Neural crest cell (in vitro differentiated cells): ENCODE data around the gene MBD3L4. TPM values are rescaled to one million over a fixed set of nuclear protein-coding genes. Genes with fewer than 3 reads are reported as not detected.

Experiments used
- DNase-seq: peaks from one replicate; pipeline ENCODE4 v3.0.0; 2021; ENCODE audit warnings: low read depth, mixed read lengths, low spot score
- H3K27ac Mint-ChIP-seq: one replicate; pipeline ENCODE4 v1.8.0; 2021; ENCODE audit warnings: mild to moderate bottlenecking, mixed read lengths; ENCODE audit not compliant: unreplicated experiment
- H3K27me3 Mint-ChIP-seq: 2 replicates; pipeline ENCODE4 v1.8.0; 2021; ENCODE audit warnings: low read depth, mild to moderate bottlenecking, mixed read lengths
- H3K36me3 Mint-ChIP-seq: 2 replicates; pipeline ENCODE4 v1.8.0; 2021; ENCODE audit warnings: low read depth, mild to moderate bottlenecking, mixed read lengths
- H3K4me1 Mint-ChIP-seq: 2 replicates; pipeline ENCODE4 v1.8.0; 2021; ENCODE audit warnings: mixed read lengths
- H3K4me3 Mint-ChIP-seq: one replicate; pipeline ENCODE4 v1.8.0; 2021; ENCODE audit warnings: mild to moderate bottlenecking, mixed read lengths
- H3K9me3 Mint-ChIP-seq: 2 replicates; pipeline ENCODE4 v1.8.0; 2021; ENCODE audit warnings: mixed read lengths
- total RNA-seq: library from RNA; stranded (reverse); gene quantifications from 2 replicates; pipeline ENCODE4 v1.2.1, GENCODE V29; 2021
- TF ChIP-seq, protein P1 (sequence below): fragments of 200-600 bp; sonication (generic); conservative IDR thresholded peaks from 2 replicates; pipeline ENCODE4 v1.5.0; 2021; ENCODE audit warnings: antibody characterized with exemption, mild to moderate bottlenecking

MBD3L4 gene
- total RNA-seq, 1 donor from 2014 or later = not detected

DNA sequence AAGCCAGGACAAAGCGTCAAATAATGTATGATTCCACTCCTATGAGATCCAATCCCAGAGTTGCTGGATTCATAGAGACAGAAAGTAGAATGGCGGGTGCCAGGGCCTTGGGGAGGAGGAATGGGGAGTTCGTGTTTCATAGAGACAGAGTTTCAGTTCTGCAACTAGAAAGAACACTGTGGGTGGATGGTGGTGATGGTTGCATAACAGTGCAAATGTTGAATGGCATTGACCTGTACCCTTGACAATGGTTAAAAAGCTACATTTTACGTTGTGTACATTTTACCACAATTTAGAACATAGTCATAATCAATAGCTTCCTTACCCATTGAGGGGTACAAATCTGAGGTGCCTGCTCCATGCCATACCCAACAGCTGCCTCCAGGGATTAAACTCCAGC is 52.1 kb downstream of the MBD3L4 start:
- peaks cover 19% of the 10 kb centered on the region for H3K9me3 Mint-ChIP-seq
- DNase-seq = no peak
- no peak overlapping the region for H3K4me3 Mint-ChIP-seq
- no peaks in the 10 kb centered on the region for H3K4me1 Mint-ChIP-seq
- TF ChIP-seq, protein P1, sequence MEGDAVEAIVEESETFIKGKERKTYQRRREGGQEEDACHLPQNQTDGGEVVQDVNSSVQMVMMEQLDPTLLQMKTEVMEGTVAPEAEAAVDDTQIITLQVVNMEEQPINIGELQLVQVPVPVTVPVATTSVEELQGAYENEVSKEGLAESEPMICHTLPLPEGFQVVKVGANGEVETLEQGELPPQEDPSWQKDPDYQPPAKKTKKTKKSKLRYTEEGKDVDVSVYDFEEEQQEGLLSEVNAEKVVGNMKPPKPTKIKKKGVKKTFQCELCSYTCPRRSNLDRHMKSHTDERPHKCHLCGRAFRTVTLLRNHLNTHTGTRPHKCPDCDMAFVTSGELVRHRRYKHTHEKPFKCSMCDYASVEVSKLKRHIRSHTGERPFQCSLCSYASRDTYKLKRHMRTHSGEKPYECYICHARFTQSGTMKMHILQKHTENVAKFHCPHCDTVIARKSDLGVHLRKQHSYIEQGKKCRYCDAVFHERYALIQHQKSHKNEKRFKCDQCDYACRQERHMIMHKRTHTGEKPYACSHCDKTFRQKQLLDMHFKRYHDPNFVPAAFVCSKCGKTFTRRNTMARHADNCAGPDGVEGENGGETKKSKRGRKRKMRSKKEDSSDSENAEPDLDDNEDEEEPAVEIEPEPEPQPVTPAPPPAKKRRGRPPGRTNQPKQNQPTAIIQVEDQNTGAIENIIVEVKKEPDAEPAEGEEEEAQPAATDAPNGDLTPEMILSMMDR = no peak
- H3K27ac Mint-ChIP-seq = no peak overlapping the region
- peaks cover 2% of the 10 kb centered on the region for H3K36me3 Mint-ChIP-seq
- H3K27me3 Mint-ChIP-seq = peaks cover 40% of the 10 kb centered on the region

Other genes starting within 250 kb of the MBD3L4 start
- gene ADGRE1, start 152.6 kb downstream of the MBD3L4 start, total RNA-seq = not detected in 2 replicates
- not detected in 2 replicates for gene MBD3L2B, start 18.7 kb downstream of the MBD3L4 start, total RNA-seq
- gene MBD3L5, start 9.6 kb downstream of the MBD3L4 start, total RNA-seq = not detected in 2 replicates
- not detected in 2 replicates for gene MBD3L2, start 9.1 kb upstream of the MBD3L4 start, total RNA-seq
- gene MBD3L3, start 18.5 kb upstream of the MBD3L4 start, total RNA-seq = not detected in 2 replicates
- 13.9 and 14.0 TPM in 2 replicates for gene ZNF557, start 29.5 kb upstream of the MBD3L4 start, total RNA-seq